ENCODE results near the gene LOXL4. TPM values are rescaled to one million over a fixed set of nuclear protein-coding genes. Genes with fewer than 3 reads are reported as not detected.

The LOXL4 gene
- total RNA-seq, 4 donors from 2014 or later: 1.9 to 6.4 (median 2.8) TPM

DNA sequence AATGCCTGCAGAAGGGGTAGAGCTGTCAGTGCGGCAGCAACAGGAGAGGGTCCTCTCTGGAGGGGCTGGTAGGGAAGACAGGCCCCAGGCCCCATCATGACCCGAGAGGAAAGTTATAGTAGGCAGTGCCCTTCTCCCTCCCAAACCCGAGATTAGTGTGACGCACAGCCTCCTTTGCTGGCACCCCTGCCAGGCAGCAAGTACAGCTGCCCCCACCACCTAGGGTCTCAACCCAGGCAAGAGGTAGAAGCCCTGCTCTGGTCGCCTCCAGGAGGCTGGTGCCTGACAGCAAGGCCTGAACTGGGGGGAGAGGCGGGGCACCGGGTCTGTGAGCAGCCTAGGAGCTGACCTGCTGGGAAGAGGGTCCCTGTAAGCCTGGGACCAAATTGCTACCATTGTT is 15.5 kb downstream of the LOXL4 start:
- H3K27me3 ChIP-seq: no peaks in the 10 kb centered on the region
- in situ Hi-C loops (cut with MboI; ENCODE audit: low pct_ligation_motif_present in 1 of 4, low pct_unique_long_range_greater_than_20kb in 1 of 4, low sequenced_read_pairs in 3 of 4): no loop called here
- H3K9me3 ChIP-seq: no peaks in the 10 kb centered on the region
- peaks cover 0 to 12% (median 2%) of the 10 kb centered on the region in 4 donors for H3K36me3 ChIP-seq
- no peak for DNase-seq
- no peaks in the 10 kb centered on the region for H3K4me1 ChIP-seq
- H3K4me3 ChIP-seq: no peak overlapping the region
- intact Hi-C loops (cut with DNase I; ENCODE audit: low total_unique reads): no loop called here
- no peak overlapping the region for H3K27ac ChIP-seq
- 98% methylated on average over 7 of the region's 7 CpGs; no CpG with 5 or more reads in 1 of the 2 donors for WGBS, 2 donors (ENCODE audit: low coverage in 1 of 2)
- no peak for TF ChIP-seq POLR2AphosphoS5 (IDR thresholded peaks at IDR 0.05)
- TF ChIP-seq POLR2A (IDR thresholded peaks at IDR 0.05): no peak
- no peak for TF ChIP-seq CTCF (IDR thresholded peaks at IDR 0.05)
- TF ChIP-seq EP300 (IDR thresholded peaks at IDR 0.05; ENCODE audit: low read depth): no peak

DNA sequence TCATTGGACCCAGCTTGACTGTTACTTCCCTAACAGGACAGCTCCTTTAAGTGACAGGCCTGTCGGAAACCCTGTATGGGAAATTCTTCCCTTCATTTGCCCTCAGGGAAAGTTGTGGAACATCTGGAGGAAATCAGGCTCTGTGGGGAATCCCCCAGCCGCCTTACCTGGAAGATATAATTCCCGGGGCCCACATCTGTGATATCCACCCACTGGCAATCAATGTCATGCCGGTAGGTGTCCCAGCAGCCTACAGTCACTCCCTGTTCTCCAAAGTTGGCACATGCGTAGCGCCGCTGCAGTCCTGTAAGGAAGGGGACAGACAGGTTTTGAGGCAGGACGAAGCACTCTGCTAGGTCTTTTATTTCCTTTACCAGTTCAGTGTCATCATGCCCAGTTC is 16.6 kb downstream of the LOXL4 start:
- Histone ChIP-seq H3K27ac (no peak overlapping the region), H3K9me3 (no peaks in the 10 kb centered on the region), H3K36me3 (peaks cover 0 to 18% (median 2%) of the 10 kb centered on the region in 4 donors), H3K27me3 (no peaks in the 10 kb centered on the region), H3K4me3 (no peak overlapping the region), H3K4me1 (peaks cover 0 to 3% (median 0%) of the 10 kb centered on the region in 4 donors)
- in situ Hi-C loops (cut with MboI; ENCODE audit: low pct_ligation_motif_present in 1 of 4, low pct_unique_long_range_greater_than_20kb in 1 of 4, low sequenced_read_pairs in 3 of 4): no loop called here
- intact Hi-C loops (cut with DNase I; ENCODE audit: low total_unique reads): no loop called here
- no peak for DNase-seq
- no peak for TF ChIP-seq CTCF (IDR thresholded peaks at IDR 0.05)
- no peak for TF ChIP-seq POLR2A (IDR thresholded peaks at IDR 0.05)
- TF ChIP-seq POLR2AphosphoS5 (IDR thresholded peaks at IDR 0.05): no peak
- no peak for TF ChIP-seq EP300 (IDR thresholded peaks at IDR 0.05; ENCODE audit: low read depth)
- WGBS, 2 donors (ENCODE audit: low coverage in 1 of 2): 57 to 79% methylated on average over 1 to 8 of the region's 8 CpGs

GRCh38 chr10:98249134-98249533 is 18.9 kb downstream of the LOXL4 start:
- 77 to 80% methylated on average over 3 of the region's 3 CpGs for WGBS, 2 donors (ENCODE audit: low coverage in 1 of 2)
- in situ Hi-C loops (cut with MboI; ENCODE audit: low pct_ligation_motif_present in 1 of 4, low pct_unique_long_range_greater_than_20kb in 1 of 4, low sequenced_read_pairs in 3 of 4) (no loop called here), intact Hi-C loops (cut with DNase I; ENCODE audit: low total_unique reads) (no loop called here)
- H3K4me1 ChIP-seq: peaks cover 0 to 3% (median 0%) of the 10 kb centered on the region in 4 donors
- no peaks in the 10 kb centered on the region for H3K9me3 ChIP-seq
- peaks cover 0 to 38% (median 2%) of the 10 kb centered on the region in 4 donors for H3K36me3 ChIP-seq
- no peaks in the 10 kb centered on the region for H3K27me3 ChIP-seq
- H3K27ac ChIP-seq: no peak overlapping the region
- no peak for DNase-seq
- TF ChIP-seq POLR2A (IDR thresholded peaks at IDR 0.05) (no peak), CTCF (IDR thresholded peaks at IDR 0.05) (no peak), EP300 (IDR thresholded peaks at IDR 0.05; ENCODE audit: low read depth) (no peak), POLR2AphosphoS5 (IDR thresholded peaks at IDR 0.05) (no peak)
- no peak overlapping the region for H3K4me3 ChIP-seq

GRCh38 chr10:98248018-98248417 is 20.0 kb downstream of the LOXL4 start:
- DNase-seq: no peak
- 87 to 93% methylated on average over 2 to 4 of the region's 4 CpGs for WGBS, 2 donors (ENCODE audit: low coverage in 1 of 2)
- intact Hi-C loops (cut with DNase I; ENCODE audit: low total_unique reads): no loop called here

More at GRCh38 chr10:98248018-98248417, 20.0 kb downstream of the LOXL4 start:
- peaks cover 0 to 3% (median 0%) of the 10 kb centered on the region in 4 donors for H3K4me1 ChIP-seq
- peaks cover 0 to 46% (median 2%) of the 10 kb centered on the region in 4 donors for H3K36me3 ChIP-seq
- no peak for TF ChIP-seq POLR2A (IDR thresholded peaks at IDR 0.05)
- TF ChIP-seq CTCF (IDR thresholded peaks at IDR 0.05): no peak
- TF ChIP-seq POLR2AphosphoS5 (IDR thresholded peaks at IDR 0.05): no peak
- TF ChIP-seq EP300 (IDR thresholded peaks at IDR 0.05; ENCODE audit: low read depth): no peak
- no peaks in the 10 kb centered on the region for H3K9me3 ChIP-seq
- H3K4me3 ChIP-seq: no peak overlapping the region
- in situ Hi-C loops (cut with MboI; ENCODE audit: low pct_ligation_motif_present in 1 of 4, low pct_unique_long_range_greater_than_20kb in 1 of 4, low sequenced_read_pairs in 3 of 4): no loop called here
- no peaks in the 10 kb centered on the region for H3K27me3 ChIP-seq
- no peak overlapping the region for H3K27ac ChIP-seq

Data from transverse colon (tissue), 4 donors.